ENCODE data around the gene APOF. TPM values are rescaled to one million over a fixed set of nuclear protein-coding genes. Genes with fewer than 3 reads are reported as not detected.
A peak's percentile ranks its signal among the peaks of the same experiment; 100 is the strongest.

APOF gene
- total and polyA plus RNA-seq, 2 of the 13 experiments (the other 11 are each of a cell fraction or from before 2014, with no cell fraction given): 3.3 to 23.9 TPM

DNA sequence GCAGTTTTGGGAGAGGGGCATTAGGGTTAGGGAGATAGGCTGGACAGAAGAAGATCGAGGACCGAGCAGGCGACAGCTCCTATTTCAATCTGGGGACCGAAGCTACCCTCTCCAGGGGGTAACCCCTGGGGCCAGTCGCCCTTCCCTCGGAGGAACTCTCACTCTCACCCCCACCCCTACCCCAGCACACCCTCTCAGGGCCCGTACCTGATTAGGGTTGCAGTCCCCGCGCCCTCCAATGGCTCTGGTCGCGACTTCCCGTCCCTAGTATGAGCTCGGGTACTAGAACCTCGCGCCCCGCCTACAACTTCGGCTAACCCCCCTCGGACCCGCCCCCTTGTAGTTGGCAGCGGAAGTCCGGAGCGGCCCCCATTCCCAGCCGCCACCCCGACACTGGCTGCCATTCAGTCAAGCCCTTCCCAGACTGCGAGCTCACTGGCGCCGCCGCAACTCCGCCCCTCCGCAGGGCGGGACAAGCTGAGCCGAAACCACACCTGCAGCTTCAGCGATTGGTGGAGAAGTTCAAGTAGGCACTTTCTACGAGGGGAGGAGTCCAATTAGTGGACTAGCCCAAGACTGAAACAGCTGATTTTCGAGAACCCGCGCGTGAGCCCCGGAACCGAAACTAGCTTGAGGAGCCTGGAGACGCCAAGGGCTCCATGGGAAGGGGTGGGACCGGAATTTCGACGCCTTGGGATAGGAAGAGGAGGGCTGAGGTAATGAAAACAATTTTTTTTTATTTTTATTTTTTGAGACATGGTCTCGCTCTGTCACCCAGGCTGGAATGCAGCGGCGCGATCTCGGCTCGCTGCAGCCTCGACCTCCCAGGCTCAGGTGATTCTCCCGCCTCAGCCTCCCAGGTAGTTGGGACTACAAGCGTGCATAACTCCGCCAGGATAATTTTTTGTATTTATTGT, 2.5 kb downstream of the APOF start, which contains the start of gene STAT2 (continued):
- TF ChIP-seq ARID4A (CRISPR knock-in tag; IDR thresholded peaks at IDR 0.05; ENCODE audit: borderline replicate concordance): peak; percentile 83; the same call in 1 of the 2 replicates
- peak; percentile 73 for TF ChIP-seq POLR2AphosphoS5 (IDR thresholded peaks at IDR 0.05; ENCODE audit: low read depth, low read length)
- no peak for TF ChIP-seq GTF3A (CRISPR knock-in tag; conservative IDR thresholded peaks at IDR 0.05)
- TF ChIP-seq PATZ1 (CRISPR knock-in tag; IDR thresholded peaks at IDR 0.05): peak; percentile 81
- TF ChIP-seq MAFF (IDR thresholded peaks at IDR 0.05; ENCODE audit: low read depth, low read length): peak; percentile 23; the same call in 1 of the 2 replicates
- 0 out of 2 replicates have a peak, but pooled peaks have one; percentile 11 for TF ChIP-seq SMAD3 (CRISPR knock-in tag; IDR thresholded peaks at IDR 0.05)
- TF ChIP-seq, protein P1, sequence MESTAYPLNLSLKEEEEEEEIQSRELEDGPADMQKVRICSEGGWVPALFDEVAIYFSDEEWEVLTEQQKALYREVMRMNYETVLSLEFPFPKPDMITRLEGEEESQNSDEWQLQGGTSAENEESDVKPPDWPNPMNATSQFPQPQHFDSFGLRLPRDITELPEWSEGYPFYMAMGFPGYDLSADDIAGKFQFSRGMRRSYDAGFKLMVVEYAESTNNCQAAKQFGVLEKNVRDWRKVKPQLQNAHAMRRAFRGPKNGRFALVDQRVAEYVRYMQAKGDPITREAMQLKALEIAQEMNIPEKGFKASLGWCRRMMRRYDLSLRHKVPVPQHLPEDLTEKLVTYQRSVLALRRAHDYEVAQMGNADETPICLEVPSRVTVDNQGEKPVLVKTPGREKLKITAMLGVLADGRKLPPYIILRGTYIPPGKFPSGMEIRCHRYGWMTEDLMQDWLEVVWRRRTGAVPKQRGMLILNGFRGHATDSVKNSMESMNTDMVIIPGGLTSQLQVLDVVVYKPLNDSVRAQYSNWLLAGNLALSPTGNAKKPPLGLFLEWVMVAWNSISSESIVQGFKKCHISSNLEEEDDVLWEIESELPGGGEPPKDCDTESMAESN (CRISPR knock-in tag; conservative IDR thresholded peaks at IDR 0.05): peak; percentile 50
- TF ChIP-seq IRF2 (CRISPR knock-in tag; IDR thresholded peaks at IDR 0.05): peak; percentile 92
- TF ChIP-seq TOPORS (CRISPR knock-in tag; IDR thresholded peaks at IDR 0.05): 0 out of 2 replicates have a peak, but pooled peaks have one; percentile 33
- TF ChIP-seq MAF1 (CRISPR knock-in tag; IDR thresholded peaks at IDR 0.05; ENCODE audit: borderline replicate concordance): peak; percentile 92; the same call in 1 of the 2 replicates
- TF ChIP-seq ZSCAN30 (CRISPR knock-in tag; IDR thresholded peaks at IDR 0.05): no peak
- TF ChIP-seq MIER2 (CRISPR knock-in tag; IDR thresholded peaks at IDR 0.05): 0 out of 2 replicates have a peak, but pooled peaks have one; percentile 21
- TF ChIP-seq HDAC2 (CRISPR knock-in tag; IDR thresholded peaks at IDR 0.05): peak; percentile 13; the same call in 1 of the 2 replicates
- no peak for TF ChIP-seq RORA (CRISPR knock-in tag; IDR thresholded peaks at IDR 0.05)
- peak; percentile 41 to 78; a peak in 3 of 4 replicates for TF ChIP-seq POLR2A (IDR thresholded peaks at IDR 0.05; ENCODE audit: insufficient read depth in 1 of 2, low read depth in 2 of 2, low read length in 2 of 2)
- TF ChIP-seq AGO2 (optimal IDR thresholded peaks at IDR 0.05; ENCODE audit: low read depth, low read length): peak; percentile 67
- no peak for TF ChIP-seq ZNF432 (CRISPR knock-in tag; IDR thresholded peaks at IDR 0.05; ENCODE audit: borderline replicate concordance)
- TF ChIP-seq CREB3 (CRISPR knock-in tag; IDR thresholded peaks at IDR 0.05): 0 out of 2 replicates have a peak, but pooled peaks have one; percentile 56
- peak; percentile 82 for TF ChIP-seq ATF1 (CRISPR knock-in tag; IDR thresholded peaks at IDR 0.05)
- TF ChIP-seq ZNF839 (CRISPR knock-in tag; IDR thresholded peaks at IDR 0.05; ENCODE audit: borderline replicate concordance): no peak
